H1 (cell line): ENCODE data around the gene ARL3. TPM values are rescaled to one million over a fixed set of nuclear protein-coding genes. Genes with fewer than 3 reads are reported as not detected.
"Not testable (repeated sequence)": the region's sequence is repeated elsewhere in the genome, so short reads cannot be mapped to it uniquely, and the experiment has no call there.

Experiments
- CTCF ChIA-PET: fragments of 300-600 bp; sonication (Branson Sonifier 250); formaldehyde crosslinking; loops from one replicate; lab custom pipeline; 2021; ENCODE audit not compliant: partially characterized antibody; lab: Charles Lee
- POLR2A ChIA-PET: fragments of 300-600 bp; sonication (Branson Sonifier 250); formaldehyde crosslinking; loops from one replicate; lab custom pipeline; 2021; ENCODE audit warnings: inconsistent platforms; ENCODE audit not compliant: partially characterized antibody; lab: Charles Lee
- DNase-seq, 2 experiments: peaks; one replicate each; pipeline versions ENCODE4 v3.0.0 to v3.0.0-alpha.2; 2010 to 2022; ENCODE audit warnings: low spot score in 2 of 2, low read depth in 1 of 2, mixed read lengths in 1 of 2
- FAIRE-seq: peaks from 2 replicates; lab custom pipeline; 2011; peaks lifted over from hg19 to GRCh38; lab: Jason Lieb, UNC
- H2AFZ ChIP-seq: 2 replicates; pipeline ENCODE4 v1.8.1; 2012; ENCODE audit warnings: low read length, inconsistent platforms
- H2AK5ac ChIP-seq: 2 replicates; pipeline ENCODE4 v1.6.1; 2013; ENCODE audit warnings: low read depth, low read length
- H2BK120ac ChIP-seq: replicated peaks from 2 replicates; pipeline ENCODE3; 2013; ENCODE audit warnings: low read depth, low read length, inconsistent platforms
- H2BK12ac ChIP-seq: 2 replicates; pipeline ENCODE4 v1.6.1; 2013; ENCODE audit warnings: low read depth, low read length
- H2BK15ac ChIP-seq: 2 replicates; pipeline ENCODE4 v1.6.1; 2013; ENCODE audit warnings: low read length
- H2BK20ac ChIP-seq: 2 replicates; pipeline ENCODE4 v1.6.1; 2013; ENCODE audit warnings: low read length
- H2BK5ac ChIP-seq: 2 replicates; pipeline ENCODE4 v1.6.1; 2013; ENCODE audit warnings: low read depth, low read length
- H3K14ac ChIP-seq: 2 replicates; pipeline ENCODE4 v1.6.1; 2013; ENCODE audit warnings: inconsistent platforms; ENCODE audit not compliant: insufficient read length
- H3K18ac ChIP-seq: 2 replicates; pipeline ENCODE4 v1.6.1; 2013; ENCODE audit warnings: low read length; ENCODE audit errors: extremely low read depth
- H3K23ac ChIP-seq: 2 replicates; pipeline ENCODE4 v1.6.1; 2013; ENCODE audit warnings: inconsistent platforms; ENCODE audit not compliant: insufficient read length
- H3K23me2 ChIP-seq: 2 replicates; pipeline ENCODE4 v1.6.1; 2013; ENCODE audit warnings: low read depth, low read length
- H3K27ac ChIP-seq: 2 replicates; pipeline ENCODE4 v1.6.1; 2011; ENCODE audit warnings: low read depth, low read length, inconsistent platforms
- H3K27me3 ChIP-seq, 4 experiments: replicated peaks in 1 of 4; 1 replicate in 1 of 4; 2 replicates in 3 of 4; pipeline versions ENCODE4 v1.6.1 to v1.8.1; 2011 to 2013; ENCODE audit warnings: low read length in 3 of 4, mild to moderate bottlenecking in 3 of 4, inconsistent platforms in 2 of 4, mixed read lengths in 2 of 4, moderate library complexity in 1 of 4; ENCODE audit not compliant: control insufficient read depth in 3 of 4, insufficient read depth in 3 of 4; ENCODE audit errors: extremely low read depth in 1 of 4
- H3K36me3 ChIP-seq, 4 experiments: 2 replicates each; pipeline versions ENCODE4 v1.6.1 to v1.8.1; 2011 to 2013; ENCODE audit warnings: mild to moderate bottlenecking in 4 of 4, low read length in 3 of 4, moderate library complexity in 2 of 4, control low read depth in 1 of 4, inconsistent platforms in 1 of 4; ENCODE audit not compliant: insufficient read depth in 4 of 4, control insufficient read depth in 2 of 4
- H3K4ac ChIP-seq: replicated peaks from 2 replicates; pipeline ENCODE3; 2013; ENCODE audit warnings: low read length, low read depth, mixed read lengths, inconsistent platforms; ENCODE audit not compliant: insufficient read length
- H3K4me1 ChIP-seq, 4 experiments: replicated peaks in 1 of 4; 1 replicate in 1 of 4; 2 replicates in 3 of 4; pipeline versions ENCODE4 v1.6.1 to v1.8.1; 2011 to 2013; ENCODE audit warnings: low read length in 3 of 4, inconsistent platforms in 2 of 4, mixed read lengths in 1 of 4; ENCODE audit not compliant: insufficient read depth in 4 of 4, control insufficient read depth in 3 of 4
- H3K4me2 ChIP-seq, 2 experiments: 2 replicates each; pipeline versions ENCODE4 v1.6.1 to v1.8.1; 2011 to 2013; ENCODE audit warnings: low read depth in 2 of 2, low read length in 2 of 2, control low read depth in 1 of 2, inconsistent platforms in 1 of 2, mild to moderate bottlenecking in 1 of 2; ENCODE audit not compliant: insufficient read depth in 1 of 2
- H3K4me3 ChIP-seq, 4 experiments: fragments of 200-600, 300-600 bp in 1 of 4; sonication (generic), shearing (Covaris generic), sonication (Bioruptor Twin) in 1 of 4; 2 replicates each; pipeline versions ENCODE4 v1.5.1 to v1.8.1; 2011 to 2016; ENCODE audit warnings: low read length in 4 of 4, low read depth in 3 of 4, control low read depth in 2 of 4, inconsistent platforms in 2 of 4, mild to moderate bottlenecking in 2 of 4, mixed read lengths in 1 of 4, moderate library complexity in 1 of 4; ENCODE audit not compliant: insufficient read depth in 2 of 4; ENCODE audit errors: extremely low read depth in 1 of 4
- H3K56ac ChIP-seq: replicated peaks from 2 replicates; pipeline ENCODE3; 2013; ENCODE audit warnings: low read depth, mild to moderate bottlenecking, mixed read lengths, low read length, inconsistent platforms; ENCODE audit not compliant: insufficient read length
- H3K79me1 ChIP-seq: 2 replicates; pipeline ENCODE4 v1.6.1; 2013; ENCODE audit warnings: low read depth, low read length, control low read depth
- H3K79me2 ChIP-seq, 2 experiments: 2 replicates each; pipeline versions ENCODE4 v1.6.1 to v1.8.1; 2012 to 2013; ENCODE audit warnings: low read length in 2 of 2, mild to moderate bottlenecking in 2 of 2, inconsistent platforms in 1 of 2; ENCODE audit not compliant: insufficient read depth in 2 of 2, control insufficient read depth in 1 of 2
- H3K9ac ChIP-seq, 4 experiments: replicated peaks in 1 of 4; 1 replicate in 1 of 4; 2 replicates in 3 of 4; pipeline versions ENCODE4 v1.6.1 to v1.8.1; 2011 to 2013; ENCODE audit warnings: low read depth in 3 of 4, low read length in 3 of 4, control low read depth in 2 of 4, mild to moderate bottlenecking in 2 of 4, moderate library complexity in 2 of 4, inconsistent platforms in 1 of 4; ENCODE audit errors: extremely low read depth in 1 of 4
- H3K9me3 ChIP-seq, 2 experiments: 2 replicates each; pipeline versions ENCODE4 v1.6.1 to v1.8.1; 2012 to 2013; ENCODE audit warnings: mild to moderate bottlenecking in 2 of 2, moderate library complexity in 2 of 2, control low read depth in 1 of 2, inconsistent platforms in 1 of 2, low read depth in 1 of 2, low read length in 1 of 2, mixed read lengths in 1 of 2; ENCODE audit not compliant: insufficient read depth in 2 of 2
- H4K20me1 ChIP-seq, 2 experiments: replicated peaks in 1 of 2; 2 replicates each; pipeline versions ENCODE3 to v1.8.1; 2011 to 2013; ENCODE audit warnings: inconsistent platforms in 2 of 2, low read length in 2 of 2, mild to moderate bottlenecking in 1 of 2; ENCODE audit not compliant: insufficient read depth in 2 of 2, control insufficient read depth in 1 of 2
- H4K5ac ChIP-seq: 2 replicates; pipeline ENCODE4 v1.6.1; 2013; ENCODE audit warnings: low read length, low read depth, mixed read lengths, inconsistent platforms; ENCODE audit not compliant: insufficient read length
- H4K8ac ChIP-seq: 2 replicates; pipeline ENCODE4 v1.8.0; 2013; ENCODE audit warnings: mild to moderate bottlenecking, moderate library complexity, low read length, inconsistent platforms; ENCODE audit not compliant: insufficient read depth; ENCODE audit errors: extremely low read depth
- H4K91ac ChIP-seq: replicated peaks from 2 replicates; pipeline ENCODE3; 2013; ENCODE audit warnings: low read length, mixed read lengths, inconsistent platforms; ENCODE audit not compliant: insufficient read length
- WGBS, 2 experiments: shearing (Covaris generic) in 1 of 2; methylation state at CpG; one replicate each; pipeline versions ENCODE4 v1.1.6 to v1.1.7; 2013 to 2015; ENCODE audit warnings: low lambda C conversion rate in 2 of 2, mixed read lengths in 2 of 2, inconsistent platforms in 1 of 2, low coverage in 1 of 2, missing lambda C conversion rate in 1 of 2; ENCODE audit not compliant: insufficient replicate concordance in 2 of 2, insufficient coverage in 1 of 2, insufficient read length in 1 of 2; ENCODE audit errors: extremely low coverage in 1 of 2, missing lambda C conversion rate in 1 of 2; 5-methylcytosine and 5-hydroxymethylcytosine counted together
- polyA plus RNA-seq, 7 experiments: library from polyadenylated mRNA; depleted of rRNA in 3 of 7; stranded (reverse) in 5 of 7; unstranded in 2 of 7; fragments of >200 nt in 5 of 7; fragments of 200-250 nt in 2 of 7; gene quantifications; 1 replicate in 5 of 7; 2 replicates in 1 of 7; 4 replicates in 1 of 7; pipeline versions ENCODE4 v1.2.1 to v1.2.3, GENCODE V29; 2011 to 2013; ENCODE audit warnings: missing spikeins in 2 of 7, mixed read lengths in 2 of 7
- total RNA-seq: library from RNA; stranded (reverse); fragmentation: NEBNext Ultra II Directional; extraction: Animal tissue kit (Norgen Biotek cat#: 25700); gene quantifications from 2 replicates; pipeline ENCODE4 v1.2.1, GENCODE V29; 2021

ARL3 gene
- total and polyA plus RNA-seq, 2 of the 8 experiments (the other 6 are each of a cell fraction or from before 2014, with no cell fraction given), result 8.8 to 16.2 TPM

DNA sequence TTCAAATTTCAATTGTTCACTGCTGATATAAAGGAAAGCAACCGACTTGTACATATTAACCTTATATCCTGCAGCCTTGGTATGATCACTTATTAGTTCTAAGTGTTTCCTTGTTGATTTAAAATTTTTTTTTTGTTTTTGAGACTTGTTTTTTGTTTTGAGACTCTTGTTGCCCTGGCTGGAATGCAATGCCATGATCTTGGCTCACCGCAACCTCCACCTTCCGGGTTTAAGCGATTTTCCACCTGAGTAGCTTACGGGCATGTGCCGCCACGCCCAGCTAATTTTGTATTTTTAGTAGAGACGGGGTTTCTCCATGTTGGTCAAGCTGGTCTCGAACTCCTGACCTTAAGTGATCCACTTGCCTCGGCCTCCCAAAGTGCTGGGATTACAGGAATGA is 18.8 kb downstream of the ARL3 start:
- CTCF ChIA-PET, result interaction anchor here (1.3 to 1.9 kb wide), 2 partner anchors 16 to 80 kb away, joined by 3 to 4 read pairs; no protein-coding TSS in a partner anchor

More for the DNA sequence above, 18.8 kb downstream of the ARL3 start:
- H3K4ac ChIP-seq, H3K4me2 ChIP-seq, DNase-seq, H2BK15ac ChIP-seq, H3K79me2 ChIP-seq, H2BK120ac ChIP-seq, H3K27me3 ChIP-seq, H3K79me1 ChIP-seq, H3K23ac ChIP-seq, H2AK5ac ChIP-seq, H2BK12ac ChIP-seq, H3K4me1 ChIP-seq, H2BK20ac ChIP-seq, H3K56ac ChIP-seq, H3K18ac ChIP-seq, H3K14ac ChIP-seq, FAIRE-seq, H2BK5ac ChIP-seq, H4K91ac ChIP-seq, H4K5ac ChIP-seq, H3K4me3 ChIP-seq, H3K23me2 ChIP-seq, H4K20me1 ChIP-seq, H3K9me3 ChIP-seq, H2AFZ ChIP-seq, H4K8ac ChIP-seq, H3K27ac ChIP-seq, H3K9ac ChIP-seq: not testable (repeated sequence)
- POLR2A ChIA-PET, result interaction anchor here (0.7 kb wide), 2 partner anchors 16 to 558 kb away, joined by 3 read pairs; no protein-coding TSS in a partner anchor
- peaks cover 0 to 16% (median 12%) of the 10 kb centered on the region in 4 experiments; a peak in 6 of 8 replicates for H3K36me3 ChIP-seq
- 96% methylated on average over 10 of the region's 10 CpGs; no CpG with 5 or more reads in 1 of the 2 experiments for WGBS, 2 experiments
